H9 (cell line): ENCODE data around the gene POU6F2. TPM values are rescaled to one million over a fixed set of nuclear protein-coding genes. Genes with fewer than 3 reads are reported as not detected.

ENCODE experiments used
- DNase-seq: peaks from one replicate; pipeline ENCODE4 v3.0.0-alpha.2; 2017
- H2AFZ ChIP-seq: one replicate; pipeline ENCODE4 v1.6.1; 2013; ENCODE audit warnings: mild to moderate bottlenecking, low read length, control low read depth, moderate library complexity
- H2AK5ac ChIP-seq: 2 replicates; pipeline ENCODE4 v1.6.1; 2013; ENCODE audit warnings: low read length, control low read depth, mixed read lengths; ENCODE audit not compliant: insufficient read length
- H2BK120ac ChIP-seq: one replicate; pipeline ENCODE4 v1.6.1; 2013; ENCODE audit warnings: low read depth, mild to moderate bottlenecking, low read length, control low read depth, inconsistent platforms; ENCODE audit not compliant: poor library complexity, severe bottlenecking
- H2BK12ac ChIP-seq: 2 replicates; pipeline ENCODE4 v1.6.1; 2013; ENCODE audit warnings: low read length, control low read depth, mixed read lengths, low read depth; ENCODE audit not compliant: insufficient read length
- H2BK15ac ChIP-seq: 2 replicates; pipeline ENCODE4 v1.6.1; 2013; ENCODE audit warnings: low read depth, low read length, control low read depth
- H2BK20ac ChIP-seq: one replicate; pipeline ENCODE4 v1.6.1; 2013; ENCODE audit warnings: low read depth, mild to moderate bottlenecking, low read length, control low read depth, inconsistent platforms; ENCODE audit not compliant: poor library complexity, severe bottlenecking
- H2BK5ac ChIP-seq: 2 replicates; pipeline ENCODE4 v1.6.1; 2013; ENCODE audit warnings: low read length, control low read depth, mixed read lengths; ENCODE audit not compliant: insufficient read length
- H3K14ac ChIP-seq: 2 replicates; pipeline ENCODE4 v1.6.1; 2013; ENCODE audit warnings: low read length, control low read depth; ENCODE audit not compliant: insufficient read depth
- H3K18ac ChIP-seq: 2 replicates; pipeline ENCODE4 v1.6.1; 2013; ENCODE audit warnings: low read depth, mild to moderate bottlenecking, mixed read lengths, low read length, control low read depth; ENCODE audit not compliant: insufficient read length
- H3K23ac ChIP-seq: 2 replicates; pipeline ENCODE4 v1.6.1; 2013; ENCODE audit warnings: low read length, control low read depth, mixed read lengths, low read depth; ENCODE audit not compliant: insufficient read length
- H3K23me2 ChIP-seq: 2 replicates; pipeline ENCODE4 v1.6.1; 2013; ENCODE audit warnings: low read depth, mild to moderate bottlenecking, mixed read lengths, low read length, control low read depth; ENCODE audit not compliant: insufficient read length, poor library complexity, severe bottlenecking
- H3K27ac ChIP-seq: 2 replicates; pipeline ENCODE4 v1.5.1; 2013; ENCODE audit warnings: low read length, control low read depth, mixed read lengths, low read depth; ENCODE audit not compliant: insufficient read length
- H3K27me3 ChIP-seq: 2 replicates; pipeline ENCODE4 v1.6.1; 2013; ENCODE audit warnings: low read length, control low read depth, inconsistent platforms; ENCODE audit not compliant: insufficient read depth
- H3K4ac ChIP-seq: 2 replicates; pipeline ENCODE4 v1.6.1; 2013; ENCODE audit warnings: low read depth, mild to moderate bottlenecking, control low read depth, inconsistent platforms, low read length, moderate library complexity
- H3K4me1 ChIP-seq: 2 replicates; pipeline ENCODE4 v1.6.1; 2013; ENCODE audit warnings: low read length, control low read depth, inconsistent platforms; ENCODE audit not compliant: insufficient read depth
- H3K4me2 ChIP-seq: 2 replicates; pipeline ENCODE4 v1.6.1; 2013; ENCODE audit warnings: low read length, control low read depth, mixed read lengths; ENCODE audit not compliant: insufficient read length, insufficient read depth
- H3K56ac ChIP-seq: 2 replicates; pipeline ENCODE4 v1.6.1; 2013; ENCODE audit warnings: low read depth, mild to moderate bottlenecking, mixed read lengths, low read length, control low read depth; ENCODE audit not compliant: insufficient read length
- H3K79me1 ChIP-seq: 2 replicates; pipeline ENCODE4 v1.6.1; 2013; ENCODE audit warnings: low read depth, mild to moderate bottlenecking, moderate library complexity, low read length, control low read depth, inconsistent platforms; ENCODE audit not compliant: insufficient read depth, poor library complexity, severe bottlenecking
- H3K79me2 ChIP-seq: 2 replicates; pipeline ENCODE4 v1.6.1; 2013; ENCODE audit warnings: low read length, control low read depth, inconsistent platforms; ENCODE audit not compliant: insufficient read depth
- H3K9ac ChIP-seq: 2 replicates; pipeline ENCODE4 v1.6.1; 2013; ENCODE audit warnings: low read length, control low read depth, mixed read lengths; ENCODE audit not compliant: insufficient read length; ENCODE audit errors: extremely low read depth
- H3K9me3 ChIP-seq: one replicate; pipeline ENCODE4 v1.6.1; 2013; ENCODE audit warnings: low read depth, low read length, inconsistent platforms; ENCODE audit not compliant: control insufficient read depth
- H3T11ph ChIP-seq: one replicate; pipeline ENCODE4 v1.6.1; 2013; ENCODE audit warnings: mild to moderate bottlenecking, low read length, control low read depth, inconsistent platforms
- H4K20me1 ChIP-seq: one replicate; pipeline ENCODE4 v1.6.1; 2013; ENCODE audit not compliant: control insufficient read depth, insufficient read length, insufficient read depth
- H4K5ac ChIP-seq: 2 replicates; pipeline ENCODE4 v1.6.1; 2013; ENCODE audit warnings: low read depth, mild to moderate bottlenecking, mixed read lengths, low read length, control low read depth; ENCODE audit not compliant: insufficient read length
- H4K8ac ChIP-seq: replicated peaks from 2 replicates; pipeline ENCODE4 v1.6.1; 2013; ENCODE audit warnings: low read length, control low read depth, mixed read lengths, low read depth; ENCODE audit not compliant: insufficient read length
- H4K91ac ChIP-seq: 2 replicates; pipeline ENCODE4 v1.6.1; 2013; ENCODE audit warnings: low read depth, mild to moderate bottlenecking, moderate library complexity, mixed read lengths, low read length, control low read depth; ENCODE audit not compliant: insufficient read length
- H3K27ac Mint-ChIP-seq, 3 experiments: 2 replicates in 2 of 3; 3 replicates in 1 of 3; pipeline ENCODE4 v1.8.0; 2020 to 2021; ENCODE audit warnings: mixed read lengths in 3 of 3, mild to moderate bottlenecking in 1 of 3, moderate library complexity in 1 of 3
- H3K27me3 Mint-ChIP-seq: 2 replicates; pipeline ENCODE4 v1.8.0; 2021; ENCODE audit warnings: low read depth, mild to moderate bottlenecking, moderate library complexity, mixed read lengths
- H3K36me3 Mint-ChIP-seq, 3 experiments: 2 replicates in 2 of 3; 3 replicates in 1 of 3; pipeline ENCODE4 v1.8.0; 2020 to 2021; ENCODE audit warnings: low read depth in 3 of 3, mixed read lengths in 3 of 3; ENCODE audit not compliant: insufficient read depth in 1 of 3
- H3K4me1 Mint-ChIP-seq, 2 experiments: 2 replicates each; pipeline ENCODE4 v1.8.0; 2020; ENCODE audit warnings: mixed read lengths in 2 of 2
- H3K4me3 Mint-ChIP-seq, 2 experiments: 2 replicates in 1 of 2; 3 replicates in 1 of 2; pipeline ENCODE4 v1.8.0; 2020 to 2021; ENCODE audit warnings: mild to moderate bottlenecking in 2 of 2, mixed read lengths in 2 of 2, moderate library complexity in 1 of 2
- H3K9me3 Mint-ChIP-seq, 2 experiments: 2 replicates in 1 of 2; 3 replicates in 1 of 2; pipeline ENCODE4 v1.8.0; 2020; ENCODE audit warnings: mild to moderate bottlenecking in 2 of 2, mixed read lengths in 2 of 2, moderate library complexity in 1 of 2
- CTCF ChIP-seq: fragments of 200-600 bp; sonication (generic); conservative IDR thresholded peaks from 3 replicates; pipeline ENCODE4 v1.8.0; 2021; ENCODE audit warnings: antibody characterized with exemption, mild to moderate bottlenecking
- WGBS: extraction: QIAGEN DNeasy Blood & Tissue Kit; methylation state at CpG from one replicate; pipeline ENCODE4 v1.1.7; 2013; ENCODE audit warnings: missing lambda C conversion rate, low lambda C conversion rate, mixed read lengths; ENCODE audit not compliant: insufficient read length; ENCODE audit errors: extremely low coverage; 5-methylcytosine and 5-hydroxymethylcytosine counted together
- total RNA-seq: library from RNA; stranded (reverse); gene quantifications from 2 replicates; pipeline ENCODE4 v1.2.1, GENCODE V29; 2021

POU6F2 gene
- total RNA-seq, 1 experiment from 2014 or later, result 1.9 TPM

GRCh38 chr7:39468261-39468660 lies 490.6 kb downstream of the POU6F2 start:
- Histone ChIP-seq H2BK120ac (no peak overlapping the region), H4K8ac (no peak overlapping the region), H3K9me3 (no peaks in the 10 kb centered on the region), H2BK5ac (no peak overlapping the region), H3K56ac (no peak overlapping the region), H3K79me1 (no peaks in the 10 kb centered on the region), H4K20me1 (no peaks in the 10 kb centered on the region), H3T11ph (no peak overlapping the region), H3K4me1 (no peaks in the 10 kb centered on the region), H3K23me2 (no peaks in the 10 kb centered on the region), H3K18ac (no peak overlapping the region), H3K79me2 (no peaks in the 10 kb centered on the region), H3K14ac (no peak overlapping the region), H3K9ac (no peak overlapping the region), H2AK5ac (no peak overlapping the region), H3K4ac (no peak overlapping the region), H2BK20ac (no peak overlapping the region), H3K27ac (no peak overlapping the region), H3K23ac (no peak overlapping the region), H3K27me3 (no peaks in the 10 kb centered on the region), H2BK12ac (no peak overlapping the region), H2AFZ (no peak overlapping the region), H4K91ac (no peak overlapping the region), H3K4me2 (no peak overlapping the region), H2BK15ac (no peak overlapping the region), H4K5ac (no peak overlapping the region)
- H3K36me3 Mint-ChIP-seq, result no peaks in the 10 kb centered on the region
- H3K9me3 Mint-ChIP-seq, result no peaks in the 10 kb centered on the region
- H3K27me3 Mint-ChIP-seq, result no peaks in the 10 kb centered on the region
- H3K27ac Mint-ChIP-seq, result no peak overlapping the region
- no CpG with 5 or more reads among the region's 2 CpGs for WGBS
- no peak for DNase-seq
- TF ChIP-seq CTCF, result no peak
- H3K4me3 Mint-ChIP-seq, result no peak overlapping the region
- peaks cover 6 to 7% of the 10 kb centered on the region in 2 experiments for H3K4me1 Mint-ChIP-seq
